Measurements from ENCODE around the gene TNFRSF1B.

The TNFRSF1B gene

DNA sequence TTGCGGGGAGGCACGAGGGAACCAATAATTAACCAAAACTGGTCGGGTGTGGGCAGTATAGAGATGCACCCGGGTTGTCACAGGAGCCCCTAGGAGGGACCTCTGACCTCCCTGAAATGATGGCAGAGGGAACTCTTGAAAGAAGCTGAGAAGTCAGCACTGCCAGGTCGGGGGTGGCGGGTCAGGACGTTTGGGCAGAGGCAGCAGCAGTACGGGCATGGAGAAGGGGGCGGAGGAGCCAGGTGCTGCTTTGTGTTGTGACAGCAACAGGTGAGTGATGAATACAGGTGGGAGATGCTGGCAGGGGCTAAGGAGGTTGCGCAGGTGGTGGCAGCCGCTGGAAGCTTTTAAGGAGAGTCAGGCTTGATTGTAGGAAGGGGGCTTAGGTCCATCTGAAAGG lies 11.7 kb downstream of the TNFRSF1B start:
- no peak overlapping the region for H3K4me3 ChIP-seq (ENCODE audit: low read depth, low read length)
- TF ChIP-seq, protein P1, sequence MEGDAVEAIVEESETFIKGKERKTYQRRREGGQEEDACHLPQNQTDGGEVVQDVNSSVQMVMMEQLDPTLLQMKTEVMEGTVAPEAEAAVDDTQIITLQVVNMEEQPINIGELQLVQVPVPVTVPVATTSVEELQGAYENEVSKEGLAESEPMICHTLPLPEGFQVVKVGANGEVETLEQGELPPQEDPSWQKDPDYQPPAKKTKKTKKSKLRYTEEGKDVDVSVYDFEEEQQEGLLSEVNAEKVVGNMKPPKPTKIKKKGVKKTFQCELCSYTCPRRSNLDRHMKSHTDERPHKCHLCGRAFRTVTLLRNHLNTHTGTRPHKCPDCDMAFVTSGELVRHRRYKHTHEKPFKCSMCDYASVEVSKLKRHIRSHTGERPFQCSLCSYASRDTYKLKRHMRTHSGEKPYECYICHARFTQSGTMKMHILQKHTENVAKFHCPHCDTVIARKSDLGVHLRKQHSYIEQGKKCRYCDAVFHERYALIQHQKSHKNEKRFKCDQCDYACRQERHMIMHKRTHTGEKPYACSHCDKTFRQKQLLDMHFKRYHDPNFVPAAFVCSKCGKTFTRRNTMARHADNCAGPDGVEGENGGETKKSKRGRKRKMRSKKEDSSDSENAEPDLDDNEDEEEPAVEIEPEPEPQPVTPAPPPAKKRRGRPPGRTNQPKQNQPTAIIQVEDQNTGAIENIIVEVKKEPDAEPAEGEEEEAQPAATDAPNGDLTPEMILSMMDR (IDR thresholded peaks at IDR 0.05; ENCODE audit: low read depth, low read length), result no peak

DNA sequence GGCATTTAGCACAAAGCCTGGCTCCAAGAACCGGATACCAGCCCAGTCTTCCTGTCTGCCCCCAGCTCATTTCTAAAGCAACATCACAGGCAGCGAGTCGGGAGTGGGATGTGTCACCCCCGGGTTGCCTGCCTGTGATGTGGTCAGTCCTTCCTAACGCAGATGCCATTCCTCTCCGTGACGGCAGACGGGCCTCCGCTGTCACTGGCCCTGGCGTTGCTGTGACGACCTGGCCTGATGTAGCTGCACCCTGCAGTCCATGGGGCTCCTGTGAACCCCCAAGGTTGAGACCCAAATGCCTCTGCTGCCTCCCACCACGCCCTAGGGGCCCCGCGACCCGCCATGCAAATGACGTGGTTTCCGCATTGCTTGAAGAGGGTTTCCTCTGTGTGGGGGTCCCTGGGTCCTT lies 12.3 kb downstream of the TNFRSF1B start:
- TF ChIP-seq, protein P1 (IDR thresholded peaks at IDR 0.05; ENCODE audit: low read depth, low read length), result no peak
- H3K4me3 ChIP-seq (ENCODE audit: low read depth, low read length), result no peak overlapping the region

DNA sequence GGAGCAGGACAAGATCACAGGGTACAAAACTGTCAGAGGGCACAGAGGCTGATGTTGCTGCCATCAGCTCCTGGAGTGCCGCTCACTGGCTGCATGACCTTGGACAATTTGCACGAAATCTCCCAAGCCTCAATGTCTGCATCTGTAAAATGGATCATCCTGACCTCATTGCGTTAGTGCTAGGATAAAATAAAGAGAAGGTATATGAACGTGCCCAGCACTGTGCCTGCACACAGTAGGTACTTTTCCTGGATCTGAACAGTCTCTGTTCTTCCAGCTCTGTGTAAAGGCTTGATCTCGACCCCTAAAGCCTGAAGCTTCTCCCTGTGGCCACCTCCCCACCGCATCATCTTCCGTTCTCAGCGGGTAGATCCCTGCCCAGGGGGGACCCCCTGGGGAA lies 12.9 kb downstream of the TNFRSF1B start:
- TF ChIP-seq, protein P1 (IDR thresholded peaks at IDR 0.05; ENCODE audit: low read depth, low read length), result no peak

DNA sequence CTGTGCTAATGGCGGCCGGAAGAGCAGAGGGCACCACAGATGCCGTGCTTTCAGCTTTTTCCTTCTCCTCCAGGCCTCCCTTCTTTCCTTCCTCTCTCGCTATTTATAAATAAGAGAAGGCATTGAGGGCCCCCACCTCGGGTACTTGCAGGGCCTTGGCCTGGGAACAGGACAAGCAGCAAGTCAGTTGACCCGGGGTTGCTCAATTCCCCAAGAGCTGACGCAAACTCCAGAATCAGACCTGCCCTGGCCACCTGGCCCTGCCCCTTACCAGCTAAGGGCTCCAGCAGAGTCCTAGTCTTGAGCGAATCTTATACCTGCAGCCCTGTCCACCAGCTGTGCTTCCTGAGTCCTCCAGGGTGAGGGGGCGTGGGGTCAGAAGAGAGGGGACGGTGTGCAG lies 13.5 kb downstream of the TNFRSF1B start:
- H3K4me3 ChIP-seq (ENCODE audit: low read depth, low read length), result no peak overlapping the region
- TF ChIP-seq, protein P1 (IDR thresholded peaks at IDR 0.05; ENCODE audit: low read depth, low read length), result no peak

More for the DNA sequence above, 12.9 kb downstream of the TNFRSF1B start:
- H3K4me3 ChIP-seq (ENCODE audit: low read depth, low read length), result no peak overlapping the region

DNA sequence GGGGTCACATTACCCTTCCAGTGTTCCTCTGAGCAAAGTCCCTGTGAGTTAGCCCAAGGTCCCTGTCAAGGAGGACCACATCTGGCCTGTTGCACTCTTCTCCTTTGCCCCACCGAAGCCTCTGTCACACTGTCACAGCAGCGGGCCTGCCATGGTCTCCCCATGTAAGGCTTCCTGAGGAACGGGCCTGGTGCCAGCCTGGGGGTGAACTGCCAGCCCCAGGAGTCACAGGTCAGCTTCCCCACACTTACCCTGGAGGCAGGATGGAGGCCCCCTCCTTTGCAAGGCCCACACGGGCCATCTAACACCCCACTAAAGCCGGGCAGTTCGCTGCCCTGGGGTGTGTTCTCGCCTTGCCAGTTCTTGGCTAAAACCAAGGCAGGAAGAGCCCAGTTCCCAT lies 14.1 kb downstream of the TNFRSF1B start:
- no peak overlapping the region for H3K4me3 ChIP-seq (ENCODE audit: low read depth, low read length)
- TF ChIP-seq, protein P1 (IDR thresholded peaks at IDR 0.05; ENCODE audit: low read depth, low read length), result no peak

DNA sequence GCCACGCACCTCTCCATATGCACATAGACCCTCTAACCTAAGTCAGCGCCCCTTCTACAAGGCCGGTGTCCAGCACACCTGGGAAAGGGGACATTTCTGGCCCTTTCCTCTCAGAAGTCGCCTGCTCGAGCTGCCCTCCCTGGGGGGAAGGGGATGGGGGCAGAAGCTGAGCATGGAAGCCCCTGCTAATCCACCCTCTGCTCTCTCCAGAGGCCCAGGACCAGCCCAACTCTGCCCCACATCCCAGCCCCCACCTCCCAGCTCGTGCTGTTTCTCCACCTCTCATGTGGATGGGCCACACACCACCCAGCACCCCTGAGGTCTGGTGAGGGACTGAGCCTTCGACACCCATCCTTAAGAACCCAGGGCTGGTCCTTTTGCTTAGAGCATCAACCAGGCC lies 14.8 kb downstream of the TNFRSF1B start:
- no peak overlapping the region for H3K4me3 ChIP-seq (ENCODE audit: low read depth, low read length)
- TF ChIP-seq, protein P1 (IDR thresholded peaks at IDR 0.05; ENCODE audit: low read depth, low read length), result no peak

DNA sequence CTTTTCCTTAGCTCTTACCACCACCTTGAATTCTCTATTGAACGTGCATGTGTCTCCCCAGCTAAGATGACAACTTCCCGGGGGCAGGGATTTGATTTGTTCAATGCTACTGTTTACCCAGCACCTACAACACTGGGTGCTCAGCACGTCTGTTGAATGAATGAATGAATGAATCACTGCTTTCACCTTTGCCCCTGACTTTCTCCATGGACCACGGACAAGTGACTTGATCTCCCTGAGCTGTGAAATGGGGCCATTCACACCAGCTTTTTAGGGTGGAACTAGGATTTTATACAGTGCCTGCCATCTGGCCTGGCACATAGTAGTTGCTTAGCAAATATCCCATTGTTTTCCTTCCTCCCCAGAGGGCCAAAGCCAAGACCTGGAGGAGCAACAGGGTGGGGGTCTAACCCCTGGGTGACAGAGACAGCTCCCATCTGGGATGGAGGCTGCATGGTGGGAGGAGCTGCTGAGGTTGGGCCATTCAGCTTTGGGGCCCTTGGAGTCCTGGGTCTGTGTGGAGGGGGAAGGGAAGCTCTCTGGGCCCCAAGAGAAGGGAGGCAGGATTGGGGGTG lies 15.7 kb downstream of the TNFRSF1B start:
- TF ChIP-seq, protein P1 (IDR thresholded peaks at IDR 0.05; ENCODE audit: low read depth, low read length), result no peak

More for the DNA sequence above, 15.7 kb downstream of the TNFRSF1B start:
- H3K4me3 ChIP-seq (ENCODE audit: low read depth, low read length), result no peak overlapping the region
